AG09309 (cell line): Measurements from ENCODE around the gene TDG.

Source experiments
- DNase-seq: peaks from one replicate; pipeline ENCODE4 v3.0.0-alpha.2; 2010; ENCODE audit warnings: low read depth
- H3K4me3 ChIP-seq: 2 replicates; pipeline ENCODE4 v1.5.1; 2011; ENCODE audit warnings: mild to moderate bottlenecking, low read depth, low read length, moderate library complexity; ENCODE audit not compliant: control insufficient read depth
- CTCF ChIP-seq: IDR thresholded peaks from 2 replicates; pipeline ENCODE4 v1.5.1; 2011; ENCODE audit warnings: mild to moderate bottlenecking, low read depth, low read length, inconsistent platforms; ENCODE audit not compliant: insufficient read depth, control insufficient read depth; ENCODE audit errors: missing control alignments

The TDG gene

DNA sequence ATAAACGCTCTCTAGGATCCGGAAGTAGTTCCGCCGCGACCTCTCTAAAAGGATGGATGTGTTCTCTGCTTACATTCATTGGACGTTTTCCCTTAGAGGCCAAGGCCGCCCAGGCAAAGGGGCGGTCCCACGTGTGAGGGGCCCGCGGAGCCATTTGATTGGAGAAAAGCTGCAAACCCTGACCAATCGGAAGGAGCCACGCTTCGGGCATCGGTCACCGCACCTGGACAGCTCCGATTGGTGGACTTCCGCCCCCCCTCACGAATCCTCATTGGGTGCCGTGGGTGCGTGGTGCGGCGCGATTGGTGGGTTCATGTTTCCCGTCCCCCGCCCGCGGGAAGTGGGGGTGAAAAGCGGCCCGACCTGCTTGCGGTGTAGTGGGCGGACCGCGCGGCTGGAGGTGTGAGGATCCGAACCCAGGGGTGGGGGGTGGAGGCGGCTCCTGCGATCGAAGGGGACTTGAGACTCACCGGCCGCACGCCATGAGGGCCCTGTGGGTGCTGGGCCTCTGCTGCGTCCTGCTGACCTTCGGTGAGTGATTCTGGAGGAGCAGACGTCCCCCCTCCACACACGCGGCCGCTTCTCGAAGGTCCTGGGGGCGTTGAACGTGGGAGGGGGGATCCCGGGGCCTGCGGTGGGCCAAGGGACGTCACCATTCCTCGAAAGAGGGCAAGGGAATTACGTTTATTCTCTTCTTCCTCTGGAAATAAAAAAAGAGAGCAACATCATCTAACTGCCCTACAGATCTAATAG, 35.5 kb upstream of the TDG start, which contains the start of gene HSP90B1:
HSP90B1 (plus strand) TSS at position 377 of the 753 bp plus-strand sequence; CDS start at position 483, 106 bp downstream.
- no peak for TF ChIP-seq CTCF
- peak; percentile 99 for DNase-seq
- H3K4me3 ChIP-seq: peak within 1 kb of the TSS; percentile 71

DNA sequence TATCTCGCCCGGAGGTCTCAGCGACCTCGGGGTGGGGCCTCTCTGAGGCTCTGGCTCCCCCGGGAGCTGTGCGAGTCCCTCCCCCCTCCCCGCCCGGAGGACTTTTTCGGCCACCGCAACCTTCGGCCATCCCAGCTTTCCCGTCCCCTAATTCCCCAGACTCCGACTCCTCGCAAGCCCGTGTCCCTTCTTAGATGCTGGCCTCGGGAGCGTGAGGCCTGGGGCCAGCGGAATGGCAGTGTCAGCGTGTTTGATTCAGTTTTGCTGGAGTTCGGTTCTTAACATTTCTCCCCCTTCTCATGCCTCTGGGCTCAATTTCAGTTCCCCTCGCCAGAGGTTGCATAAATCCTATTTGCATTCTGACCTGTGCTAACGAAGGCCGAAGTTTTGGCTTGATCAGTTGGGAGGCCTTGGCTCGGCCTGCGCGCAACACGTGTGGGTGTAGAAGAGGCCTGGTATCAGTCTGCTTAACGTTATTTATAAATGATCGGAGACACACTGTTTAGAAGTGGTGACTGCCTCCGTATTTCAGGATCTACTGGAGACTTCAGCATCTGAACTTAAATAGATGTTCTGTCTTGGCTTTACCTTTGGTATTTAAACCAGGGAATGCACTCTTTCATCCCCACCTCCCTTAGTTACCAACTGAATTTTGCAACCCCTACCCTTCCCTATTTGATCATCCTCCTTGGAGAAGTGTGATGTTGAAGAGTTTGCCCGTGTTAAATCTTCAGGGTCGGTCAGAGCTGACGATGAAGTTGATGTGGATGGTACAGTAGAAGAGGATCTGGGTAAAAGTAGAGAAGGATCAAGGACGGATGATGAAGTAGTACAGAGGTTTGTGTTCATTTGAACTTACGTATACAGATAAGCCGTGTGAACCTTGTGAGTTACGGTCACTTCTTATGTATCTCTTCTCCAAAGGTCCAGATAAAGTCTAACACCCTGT, 34.6 kb upstream of the TDG start:
- peak overlapping the region; percentile 71 for H3K4me3 ChIP-seq
- no peak for TF ChIP-seq CTCF
- DNase-seq: no peak

- no peak overlapping the region for H3K4me3 ChIP-seq
Measured at GRCh38 chr12:103933237-103933636, 32.4 kb upstream of the TDG start.

GRCh38 chr12:103936679-103937078, 29.0 kb upstream of the TDG start:
- H3K4me3 ChIP-seq: no peak overlapping the region
- no peak for TF ChIP-seq CTCF
- no peak for DNase-seq

More at GRCh38 chr12:103933237-103933636, 32.4 kb upstream of the TDG start:
- no peak for TF ChIP-seq CTCF
- DNase-seq: no peak

DNA sequence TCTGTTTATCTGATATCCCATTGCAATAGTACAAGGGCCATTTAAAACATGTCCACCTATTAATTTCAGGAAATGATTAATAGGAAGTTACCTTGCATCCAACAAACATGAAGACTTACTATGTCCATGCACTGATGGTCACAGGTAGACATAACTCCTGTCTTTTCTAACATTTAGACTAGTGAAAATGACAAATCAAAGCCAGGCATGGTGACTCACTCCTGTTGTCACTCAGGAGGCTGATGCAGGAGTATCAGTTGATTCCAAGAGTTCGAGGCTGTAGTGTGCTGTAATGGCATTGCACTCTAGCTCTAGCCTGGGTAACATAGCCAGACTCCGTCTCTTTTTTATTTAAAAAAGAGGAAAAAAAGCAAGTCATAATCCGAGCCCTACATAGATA, 20.7 kb upstream of the TDG start:
- no peak for DNase-seq
- no peak overlapping the region for H3K4me3 ChIP-seq
- no peak for TF ChIP-seq CTCF

DNA sequence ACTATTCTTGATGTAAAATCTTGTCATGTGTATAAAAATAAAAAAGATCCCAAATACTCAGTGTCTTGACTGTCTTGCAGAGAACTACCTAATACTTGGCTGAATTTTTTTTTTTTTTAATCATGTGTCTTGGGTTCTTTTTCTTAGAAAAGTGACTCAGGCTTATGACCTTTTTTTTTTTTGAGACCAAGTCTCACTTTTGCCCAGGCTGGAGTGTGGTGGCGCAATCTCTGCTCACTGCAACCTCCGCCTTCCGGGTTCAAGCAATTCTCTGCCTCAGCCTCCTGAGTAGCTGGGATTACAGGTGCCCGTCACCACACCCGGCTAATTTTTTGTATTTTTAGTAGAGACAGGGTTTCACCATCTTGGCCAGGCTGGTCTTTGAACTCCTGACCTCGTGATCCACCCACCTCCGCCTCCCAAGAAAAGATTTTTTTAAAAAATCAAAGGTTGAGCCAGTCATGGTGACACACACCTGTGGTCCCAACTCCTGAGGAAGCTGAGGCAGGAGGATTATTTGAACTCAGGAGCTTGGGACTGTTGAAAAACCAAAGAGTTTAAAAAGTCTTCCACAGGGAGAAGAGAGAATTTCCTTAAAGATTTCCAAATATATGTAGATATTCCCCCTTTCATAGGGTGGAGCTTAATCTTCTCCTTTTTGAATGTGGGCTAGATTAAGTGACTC, 17.7 kb upstream of the TDG start:
- no peak overlapping the region for H3K4me3 ChIP-seq
- TF ChIP-seq CTCF: no peak
- DNase-seq: no peak
